Caco-2 (cell line): Measurements from ENCODE around the gene SGCD. TPM values are rescaled to one million over a fixed set of nuclear protein-coding genes. Genes with fewer than 3 reads are reported as not detected.

Experiments used
- BruUV-seq: library from RNA; stranded (reverse); fragments of 400-500 nt; replicated peaks from 2 replicates; lab custom pipeline; 2021; lab: Mats Ljungman, UMichigan
- CTCF ChIA-PET: fragments of 300-600 bp; sonication (Branson Sonifier 250); formaldehyde crosslinking; loops from one replicate; lab custom pipeline; 2022; ENCODE audit warnings: antibody characterized with exemption; lab: Charles Lee
- POLR2A ChIA-PET: fragments of 300-600 bp; sonication (Branson Sonifier 250); formaldehyde crosslinking; loops from one replicate; lab custom pipeline; 2022; ENCODE audit warnings: antibody characterized with exemption; lab: Charles Lee
- DNase-seq, 2 experiments: peaks; one replicate each; pipeline versions ENCODE4 v3.0.0 to v3.0.0-alpha.2; 2020 to 2022
- H3K27me3 ChIP-seq: replicated peaks from 2 replicates; pipeline ENCODE4 v1.6.0; 2011; ENCODE audit warnings: low read length; ENCODE audit not compliant: control insufficient read depth, insufficient read depth
- H3K36me3 ChIP-seq: 2 replicates; pipeline ENCODE4 v1.5.1; 2011; ENCODE audit warnings: low read length; ENCODE audit not compliant: control insufficient read depth, insufficient read depth
- H3K4me1 ChIP-seq: fragments of 250-450 bp; sonication (Bioruptor Pico); 2 replicates; pipeline ENCODE4 v1.5.1; 2020; ENCODE audit warnings: mild to moderate bottlenecking
- H3K4me3 ChIP-seq: 2 replicates; pipeline ENCODE4 v1.5.1; 2011; ENCODE audit warnings: low read depth, mild to moderate bottlenecking, control low read depth, low read length
- H3K9me3 ChIP-seq: fragments of 250-450 bp; sonication (Bioruptor Pico); 2 replicates; pipeline ENCODE4 v1.5.1; 2020; ENCODE audit warnings: mild to moderate bottlenecking, moderate library complexity
- H3K27ac Mint-ChIP-seq: one replicate; pipeline ENCODE4 v1.8.0; 2022; ENCODE audit warnings: mixed read lengths; ENCODE audit not compliant: unreplicated experiment
- H3K27me3 Mint-ChIP-seq: one replicate; pipeline ENCODE4 v1.8.0; 2022; ENCODE audit warnings: mixed read lengths; ENCODE audit not compliant: insufficient read depth, unreplicated experiment
- H3K36me3 Mint-ChIP-seq: one replicate; pipeline ENCODE4 v1.8.0; 2022; ENCODE audit warnings: mild to moderate bottlenecking, mixed read lengths; ENCODE audit not compliant: insufficient read depth, unreplicated experiment
- H3K4me1 Mint-ChIP-seq: one replicate; pipeline ENCODE4 v1.8.0; 2022; ENCODE audit warnings: low read depth, mixed read lengths; ENCODE audit not compliant: unreplicated experiment
- H3K4me3 Mint-ChIP-seq: one replicate; pipeline ENCODE4 v1.8.0; 2022; ENCODE audit warnings: mild to moderate bottlenecking, moderate library complexity, mixed read lengths; ENCODE audit not compliant: unreplicated experiment
- H3K9me3 Mint-ChIP-seq: one replicate; pipeline ENCODE4 v1.8.0; 2022; ENCODE audit warnings: mixed read lengths; ENCODE audit not compliant: unreplicated experiment
- intact Hi-C: fragments of 100-400 bp; cut with micrococcal nuclease; formaldehyde crosslinking; loops from one replicate; pipeline ENCODE4 v1.10.0; 2022; ENCODE audit not compliant: unreplicated experiment
- total RNA-seq: library from RNA; stranded (reverse); gene quantifications from 2 replicates; pipeline ENCODE4 v1.2.3, GENCODE V29; 2022
- TF ChIP-seq, protein P1 (sequence below), 2 experiments: fragments of 200-600 bp in 1 of 2; IDR thresholded peaks; 1 replicate in 1 of 2; 2 replicates in 1 of 2; pipeline versions ENCODE4 v1.5.1 to v1.8.0; 2011 to 2022; ENCODE audit warnings: antibody characterized with exemption in 1 of 2, control low read depth in 1 of 2, inconsistent platforms in 1 of 2, low read depth in 1 of 2, low read length in 1 of 2, mild to moderate bottlenecking in 1 of 2, moderate library complexity in 1 of 2; ENCODE audit not compliant: insufficient read depth in 1 of 2, severe bottlenecking in 1 of 2, unreplicated experiment in 1 of 2

The SGCD gene
- total RNA-seq, 1 experiment from 2014 or later = 0.20 TPM

DNA sequence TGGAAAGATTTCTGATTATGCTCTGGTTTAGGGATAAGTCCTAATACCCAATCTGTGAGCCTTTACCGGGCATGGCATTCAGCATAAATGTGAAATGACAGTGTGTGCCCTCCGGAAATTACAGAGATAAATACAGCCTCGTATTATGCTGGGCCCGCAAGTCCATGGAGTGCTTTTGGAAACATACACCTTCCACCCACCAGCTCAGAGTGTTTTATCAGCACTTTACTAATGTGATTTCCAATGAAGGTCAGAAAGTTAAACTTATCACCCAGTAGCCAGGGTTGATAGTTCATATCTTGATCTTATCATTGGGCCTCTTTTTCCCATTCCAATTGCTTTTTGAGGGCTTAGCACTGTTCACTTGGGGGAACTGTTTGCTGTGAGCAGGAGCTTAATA is 94.8 kb downstream of the SGCD start:
- Mint-ChIP-seq H3K27me3 (no peaks in the 10 kb centered on the region), H3K4me3 (no peak overlapping the region), H3K9me3 (no peaks in the 10 kb centered on the region), H3K27ac (no peak overlapping the region), H3K4me1 (no peaks in the 10 kb centered on the region), H3K36me3 (no peaks in the 10 kb centered on the region)
- DNase-seq = no peak
- ChIA-PET POLR2A (no interaction called here), CTCF (interaction anchor here (0.6 kb wide), 1 partner anchor 710 kb away, joined by 3 read pairs; no protein-coding TSS in a partner anchor)
- Histone ChIP-seq H3K4me1 (no peaks in the 10 kb centered on the region), H3K4me3 (no peak overlapping the region), H3K27me3 (no peaks in the 10 kb centered on the region), H3K9me3 (no peaks in the 10 kb centered on the region), H3K36me3 (no peaks in the 10 kb centered on the region)
- no TSS peak for BruUV-seq
- TF ChIP-seq, protein P1, sequence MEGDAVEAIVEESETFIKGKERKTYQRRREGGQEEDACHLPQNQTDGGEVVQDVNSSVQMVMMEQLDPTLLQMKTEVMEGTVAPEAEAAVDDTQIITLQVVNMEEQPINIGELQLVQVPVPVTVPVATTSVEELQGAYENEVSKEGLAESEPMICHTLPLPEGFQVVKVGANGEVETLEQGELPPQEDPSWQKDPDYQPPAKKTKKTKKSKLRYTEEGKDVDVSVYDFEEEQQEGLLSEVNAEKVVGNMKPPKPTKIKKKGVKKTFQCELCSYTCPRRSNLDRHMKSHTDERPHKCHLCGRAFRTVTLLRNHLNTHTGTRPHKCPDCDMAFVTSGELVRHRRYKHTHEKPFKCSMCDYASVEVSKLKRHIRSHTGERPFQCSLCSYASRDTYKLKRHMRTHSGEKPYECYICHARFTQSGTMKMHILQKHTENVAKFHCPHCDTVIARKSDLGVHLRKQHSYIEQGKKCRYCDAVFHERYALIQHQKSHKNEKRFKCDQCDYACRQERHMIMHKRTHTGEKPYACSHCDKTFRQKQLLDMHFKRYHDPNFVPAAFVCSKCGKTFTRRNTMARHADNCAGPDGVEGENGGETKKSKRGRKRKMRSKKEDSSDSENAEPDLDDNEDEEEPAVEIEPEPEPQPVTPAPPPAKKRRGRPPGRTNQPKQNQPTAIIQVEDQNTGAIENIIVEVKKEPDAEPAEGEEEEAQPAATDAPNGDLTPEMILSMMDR (IDR thresholded peaks at IDR 0.05; ENCODE audit: insufficient read depth in 1 of 2, low read depth in 1 of 2, low read length in 1 of 2, severe bottlenecking in 1 of 2, unreplicated experiment in 1 of 2) = no peak
- intact Hi-C loops = no loop called here

DNA sequence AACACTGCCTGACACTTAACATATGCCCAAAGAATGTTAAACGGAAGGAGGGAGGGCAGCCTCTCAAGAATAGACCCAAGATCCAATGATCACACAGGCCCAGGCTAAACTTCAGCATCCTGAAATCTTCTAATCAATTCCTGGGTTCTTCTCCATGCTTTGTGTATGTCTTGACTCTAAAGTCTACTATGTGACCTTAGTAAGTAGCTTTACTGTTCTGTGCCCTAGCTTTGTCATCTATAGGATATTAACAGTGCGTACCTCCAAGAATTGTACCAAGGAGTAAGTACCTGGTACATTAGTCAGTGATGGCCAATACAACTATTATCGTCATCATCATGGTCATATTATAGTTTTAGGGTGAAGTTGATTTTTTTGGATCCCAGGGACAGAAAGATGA is 96.6 kb downstream of the SGCD start:
- no peaks in the 10 kb centered on the region for H3K9me3 ChIP-seq
- BruUV-seq = no TSS peak
- Mint-ChIP-seq H3K27me3 (no peaks in the 10 kb centered on the region), H3K4me3 (no peak overlapping the region), H3K36me3 (no peaks in the 10 kb centered on the region), H3K9me3 (no peaks in the 10 kb centered on the region), H3K4me1 (no peaks in the 10 kb centered on the region), H3K27ac (no peak overlapping the region)
- intact Hi-C loops = no loop called here
- ChIA-PET POLR2A (no interaction called here), CTCF (no interaction called here)
- no peak overlapping the region for H3K4me3 ChIP-seq
- TF ChIP-seq, protein P1 (IDR thresholded peaks at IDR 0.05; ENCODE audit: insufficient read depth in 1 of 2, low read depth in 1 of 2, low read length in 1 of 2, severe bottlenecking in 1 of 2, unreplicated experiment in 1 of 2) = no peak
- no peak for DNase-seq
- no peaks in the 10 kb centered on the region for H3K36me3 ChIP-seq
- no peaks in the 10 kb centered on the region for H3K27me3 ChIP-seq
- H3K4me1 ChIP-seq = no peaks in the 10 kb centered on the region

DNA sequence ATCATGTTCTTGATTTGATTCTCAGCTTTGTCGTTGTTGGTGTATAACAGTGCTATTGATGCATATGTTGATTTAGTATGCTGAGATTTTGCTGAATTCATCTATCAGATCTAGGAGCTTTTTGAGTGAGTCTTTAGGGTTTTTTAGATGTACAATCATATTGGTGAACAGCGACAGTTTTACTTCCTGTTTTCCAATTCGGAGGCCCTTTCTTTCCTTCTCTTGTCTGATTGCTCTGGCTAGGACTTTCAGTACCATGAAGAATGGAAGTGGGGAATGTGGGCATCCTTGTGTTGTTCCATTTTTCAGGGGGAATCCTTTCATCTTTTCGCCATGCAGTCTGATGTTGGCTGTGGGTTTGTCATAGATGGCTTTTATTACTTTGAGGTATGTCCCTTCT is 100.4 kb downstream of the SGCD start:
- Histone ChIP-seq H3K4me1 (no peaks in the 10 kb centered on the region), H3K36me3 (no peaks in the 10 kb centered on the region), H3K9me3 (no peaks in the 10 kb centered on the region), H3K4me3 (no peak overlapping the region), H3K27me3 (no peaks in the 10 kb centered on the region)
- no peak for DNase-seq
- BruUV-seq = no TSS peak
- Mint-ChIP-seq H3K4me1 (no peaks in the 10 kb centered on the region), H3K9me3 (no peaks in the 10 kb centered on the region), H3K4me3 (no peak overlapping the region), H3K27me3 (no peaks in the 10 kb centered on the region), H3K27ac (no peak overlapping the region), H3K36me3 (no peaks in the 10 kb centered on the region)
- CTCF ChIA-PET = no interaction called here
- intact Hi-C loops = no loop called here
- TF ChIP-seq, protein P1 (IDR thresholded peaks at IDR 0.05; ENCODE audit: insufficient read depth in 1 of 2, low read depth in 1 of 2, low read length in 1 of 2, severe bottlenecking in 1 of 2, unreplicated experiment in 1 of 2) = no peak
- POLR2A ChIA-PET = no interaction called here
